Psoas muscle (tissue), 8 donors: Measurements from ENCODE around the gene GRM4. TPM values are rescaled to one million over a fixed set of nuclear protein-coding genes. Genes with fewer than 3 reads are reported as not detected.

ENCODE experiments used
- ATAC-seq, 4 donors: fragments of 200-7000 bp; cut with Tn5 transposase; one replicate each; pipeline ENCODE4 v1.9.1; 2020; ENCODE audit warnings: moderate library complexity in 3 of 4, mild to moderate bottlenecking in 2 of 4
- DNase-seq, 2 donors: peaks; one replicate each; pipeline ENCODE4 v3.0.0-alpha.2; 2020
- H3K27ac ChIP-seq: fragments of 200-600 bp; one replicate; pipeline ENCODE4 v1.8.0; 2022
- H3K27me3 ChIP-seq, 3 donors: fragments of 200-600 bp in 1 of 3; one replicate each; pipeline versions ENCODE4 v1.6.1 to v1.8.0; 2013 to 2022; ENCODE audit warnings: low read length in 2 of 3, mild to moderate bottlenecking in 2 of 3, moderate library complexity in 1 of 3; ENCODE audit not compliant: insufficient read depth in 3 of 3
- H3K36me3 ChIP-seq, 2 donors: fragments of 200-600 bp in 1 of 2; one replicate each; pipeline versions ENCODE4 v1.6.1 to v1.8.0; 2013 to 2022; ENCODE audit warnings: low read depth in 1 of 2, mild to moderate bottlenecking in 1 of 2, moderate library complexity in 1 of 2; ENCODE audit not compliant: insufficient read depth in 1 of 2
- H3K4me1 ChIP-seq: fragments of 200-600 bp; one replicate; pipeline ENCODE4 v1.8.0; 2022
- H3K4me3 ChIP-seq: fragments of 200-600 bp; one replicate; pipeline ENCODE4 v1.8.0; 2022; ENCODE audit warnings: mild to moderate bottlenecking
- H3K9me3 ChIP-seq: fragments of 200-600 bp; one replicate; pipeline ENCODE4 v1.8.0; 2022
- CTCF ChIP-seq: fragments of 200-600 bp; IDR thresholded peaks from one replicate; pipeline ENCODE4 v1.8.0; 2022; ENCODE audit warnings: antibody characterized with exemption
- WGBS, 3 donors: extraction: QIAGEN DNeasy Blood & Tissue Kit; methylation state at CpG; one replicate each; pipeline versions ENCODE4 v1.1.6 to v1.1.7; 2013; 5-methylcytosine and 5-hydroxymethylcytosine counted together
- intact Hi-C, 2 donors: fragments of 100-400 bp; cut with DNase I; formaldehyde crosslinking; loops; one replicate each; pipeline versions ENCODE4 v1.11.0 to v1.14.2; 2022
- polyA plus RNA-seq, 3 donors: library from polyadenylated mRNA; stranded (reverse); fragments of 200-250 nt; gene quantifications; one replicate each; pipeline ENCODE4 v1.2.3, GENCODE V29; 2013
- total RNA-seq, 4 donors: library from RNA; stranded (reverse); fragmentation: NEBNext Ultra II Directional in 2 of 4; extraction: Animal tissue kit (Norgen Biotek cat#: 25700) in 2 of 4; gene quantifications; one replicate each; pipeline versions ENCODE4 v1.2.1 to v1.2.4, GENCODE V29; 2021 to 2023
- donor health status: healthy with polysubstance abuse.
- donor health status: DM: no; HTN: no; CAD: no; lungs with moderate emphysema.
- donor health status: Bipolar disorder and iron deficiency.
- donor health status: healthy.
- donor health status: DM: yes; HTN: yes; CAD: no.
- donor health status: DM: no; HTN: no; CAD: no.
- donor health status: DM: no; HTN: no; CAD: no.
- donor health status: DM: yes; HTN: yes; CAD: no.

GRM4 gene
- total and polyA plus RNA-seq, 7 donors, result 0.07 to 0.39 (median 0.14) TPM; not detected in 4

- TF ChIP-seq CTCF, result no peak
- Histone ChIP-seq H3K4me3 (no peak overlapping the region), H3K27ac (no peak overlapping the region), H3K36me3 (no peaks in the 10 kb centered on the region), H3K27me3 (peaks cover 0 to 5% (median 0%) of the 10 kb centered on the region in 3 donors), H3K9me3 (no peaks in the 10 kb centered on the region), H3K4me1 (peaks cover 4% of the 10 kb centered on the region)
- 71 to 87% (median 82%) methylated on average over 8 of the region's 8 CpGs for WGBS, 3 donors
- intact Hi-C loops, result no loop called here
- DNase-seq (no peak), ATAC-seq (no peak)
Observed at GRCh38 chr6:34079899-34080298, 66.0 kb downstream of the GRM4 start.

- H3K27ac ChIP-seq, result no peak overlapping the region
- no peak for DNase-seq
- no peaks in the 10 kb centered on the region for H3K9me3 ChIP-seq
- no peaks in the 10 kb centered on the region for H3K4me1 ChIP-seq
- intact Hi-C loops, result no loop called here
- 67 to 75% (median 74%) methylated on average over 6 of the region's 6 CpGs for WGBS, 3 donors
- H3K4me3 ChIP-seq, result no peak overlapping the region
- peaks cover 0 to 9% (median 0%) of the 10 kb centered on the region in 3 donors for H3K27me3 ChIP-seq
- TF ChIP-seq CTCF, result no peak
- no peaks in the 10 kb centered on the region for H3K36me3 ChIP-seq
- no peak for ATAC-seq
Observed at GRCh38 chr6:34075906-34076305, 70.0 kb downstream of the GRM4 start.

- Histone ChIP-seq H3K27ac (no peak overlapping the region), H3K27me3 (peaks cover 0 to 9% (median 0%) of the 10 kb centered on the region in 3 donors), H3K36me3 (no peaks in the 10 kb centered on the region), H3K4me3 (no peak overlapping the region), H3K9me3 (no peaks in the 10 kb centered on the region), H3K4me1 (no peaks in the 10 kb centered on the region)
- TF ChIP-seq CTCF, result no peak
- ATAC-seq (no peak), DNase-seq (no peak)
- 45 to 51% (median 49%) methylated on average over 18 to 22 of the region's 22 CpGs for WGBS, 3 donors
- intact Hi-C loops, result no loop called here
Observed at GRCh38 chr6:34074064-34074742, 71.7 kb downstream of the GRM4 start.

GRCh38 chr6:34073540-34073939 is 72.3 kb downstream of the GRM4 start:
- DNase-seq, result no peak
- ATAC-seq, result no peak
- Histone ChIP-seq H3K9me3 (no peaks in the 10 kb centered on the region), H3K27me3 (peaks cover 0 to 6% (median 0%) of the 10 kb centered on the region in 3 donors), H3K27ac (no peak overlapping the region), H3K4me1 (no peaks in the 10 kb centered on the region), H3K36me3 (no peaks in the 10 kb centered on the region), H3K4me3 (no peak overlapping the region)
- no peak for TF ChIP-seq CTCF
- intact Hi-C loops, result no loop called here
- 50 to 58% (median 56%) methylated on average over 7 of the region's 7 CpGs for WGBS, 3 donors

- H3K4me3 ChIP-seq, result no peak overlapping the region
- intact Hi-C loops, result no loop called here
- DNase-seq, result no peak
- H3K36me3 ChIP-seq, result no peaks in the 10 kb centered on the region
- no peak for ATAC-seq
- H3K27me3 ChIP-seq, result peaks cover 0 to 9% (median 5%) of the 10 kb centered on the region in 3 donors
- no peaks in the 10 kb centered on the region for H3K9me3 ChIP-seq
- H3K4me1 ChIP-seq, result no peaks in the 10 kb centered on the region
- no peak overlapping the region for H3K27ac ChIP-seq
- no peak for TF ChIP-seq CTCF
Observed at GRCh38 chr6:34072727-34073126, 73.2 kb downstream of the GRM4 start.
